IMR-90 (cell line): ENCODE measurements around the gene TACC2. TPM values are rescaled to one million over a fixed set of nuclear protein-coding genes. Genes with fewer than 3 reads are reported as not detected.

Source experiments
- ATAC-seq: fragments of 200-7000 bp; cut with Tn5 transposase; 2 replicates; pipeline ENCODE4 v1.9.1; 2020; ENCODE audit warnings: low read depth, mild to moderate bottlenecking, moderate library complexity
- BruUV-seq: library from RNA; stranded (reverse); fragments of 400-500 nt; replicated peaks from 2 replicates; lab custom pipeline; 2021; lab: Mats Ljungman, UMichigan
- CTCF ChIA-PET: fragments of 300-600 bp; formaldehyde crosslinking; extraction: SDS; loops from one replicate; lab custom pipeline; 2021; ENCODE audit warnings: antibody characterized with exemption; lab: Yijun Ruan, JAX
- POLR2A ChIA-PET: fragments of 300-600 bp; sonication (Branson Sonifier 250); formaldehyde crosslinking; loops from one replicate; lab custom pipeline; 2022; ENCODE audit warnings: antibody characterized with exemption; ENCODE audit not compliant: unreplicated experiment; lab: Charles Lee
- DNase-seq: peaks from one replicate; pipeline ENCODE4 v3.0.0; 2013
- H2AFZ ChIP-seq: replicated peaks from 2 replicates; pipeline ENCODE3; 2013; ENCODE audit warnings: low read length, mild to moderate bottlenecking; ENCODE audit not compliant: poor library complexity
- H2AK5ac ChIP-seq: 2 replicates; pipeline ENCODE4 v1.6.1; 2013; ENCODE audit warnings: low read depth, low read length, inconsistent platforms
- H2AK9ac ChIP-seq: replicated peaks from 2 replicates; pipeline ENCODE3; 2013; ENCODE audit warnings: mild to moderate bottlenecking, low read depth, low read length, moderate library complexity; ENCODE audit not compliant: poor library complexity
- H2BK120ac ChIP-seq: 2 replicates; pipeline ENCODE4 v1.6.1; 2013; ENCODE audit warnings: low read depth, low read length, inconsistent platforms
- H2BK15ac ChIP-seq: 3 replicates; pipeline ENCODE4 v1.6.1; 2013; ENCODE audit warnings: low read depth, low read length, inconsistent platforms
- H2BK20ac ChIP-seq: 2 replicates; pipeline ENCODE4 v1.6.1; 2013; ENCODE audit warnings: low read depth, mild to moderate bottlenecking, inconsistent platforms, low read length, moderate library complexity
- H2BK5ac ChIP-seq: 2 replicates; pipeline ENCODE4 v1.6.1; 2013; ENCODE audit warnings: mild to moderate bottlenecking, low read depth, low read length, inconsistent platforms; ENCODE audit not compliant: poor library complexity, severe bottlenecking
- H3K14ac ChIP-seq: replicated peaks from 2 replicates; pipeline ENCODE4 v1.6.1; 2013; ENCODE audit warnings: low read depth, low read length, inconsistent platforms
- H3K18ac ChIP-seq: 2 replicates; pipeline ENCODE4 v1.6.1; 2013; ENCODE audit warnings: low read depth, low read length, control low read depth
- H3K23ac ChIP-seq: 2 replicates; pipeline ENCODE4 v1.6.1; 2013; ENCODE audit warnings: low read depth, low read length, inconsistent platforms
- H3K27ac ChIP-seq: 2 replicates; pipeline ENCODE4 v1.5.1; 2013; ENCODE audit warnings: mild to moderate bottlenecking, control low read depth, low read length; ENCODE audit not compliant: insufficient read depth
- H3K27me3 ChIP-seq: 2 replicates; pipeline ENCODE4 v1.6.1; 2013; ENCODE audit warnings: low read length; ENCODE audit not compliant: control insufficient read depth, insufficient read depth
- H3K36me3 ChIP-seq: 2 replicates; pipeline ENCODE4 v1.6.1; 2013; ENCODE audit warnings: low read length, mixed read lengths; ENCODE audit not compliant: control insufficient read depth, insufficient read depth
- H3K4ac ChIP-seq: 2 replicates; pipeline ENCODE4 v1.6.1; 2013; ENCODE audit warnings: low read depth, low read length, inconsistent platforms
- H3K4me1 ChIP-seq: 2 replicates; pipeline ENCODE4 v1.6.1; 2013; ENCODE audit warnings: low read length, mixed read lengths; ENCODE audit not compliant: control insufficient read depth, insufficient read depth
- H3K4me2 ChIP-seq: 2 replicates; pipeline ENCODE4 v1.6.1; 2013; ENCODE audit warnings: low read depth, mild to moderate bottlenecking, control low read depth, low read length, moderate library complexity
- H3K4me3 ChIP-seq: 2 replicates; pipeline ENCODE4 v1.5.1; 2013; ENCODE audit warnings: low read depth, mild to moderate bottlenecking, control low read depth, low read length, moderate library complexity; ENCODE audit not compliant: insufficient read depth
- H3K56ac ChIP-seq: 2 replicates; pipeline ENCODE4 v1.6.1; 2013; ENCODE audit warnings: low read length, inconsistent platforms; ENCODE audit not compliant: insufficient read depth; ENCODE audit errors: extremely low read depth
- H3K79me1 ChIP-seq, 2 experiments: 2 replicates each; pipeline ENCODE4 v1.6.1; 2013; ENCODE audit warnings: low read length in 2 of 2, inconsistent platforms in 1 of 2, low read depth in 1 of 2
- H3K9ac ChIP-seq: 2 replicates; pipeline ENCODE4 v1.6.1; 2013; ENCODE audit warnings: low read depth, low read length, control low read depth
- H3K9me1 ChIP-seq: 2 replicates; pipeline ENCODE4 v1.6.1; 2013; ENCODE audit warnings: low read length, inconsistent platforms; ENCODE audit not compliant: insufficient read depth
- H3K9me3 ChIP-seq: 2 replicates; pipeline ENCODE4 v1.6.1; 2013; ENCODE audit warnings: low read length; ENCODE audit not compliant: control insufficient read depth, insufficient read depth
- H4K20me1 ChIP-seq: 2 replicates; pipeline ENCODE4 v1.6.1; 2013; ENCODE audit warnings: low read length, inconsistent platforms; ENCODE audit not compliant: insufficient read depth
- H4K5ac ChIP-seq: 2 replicates; pipeline ENCODE4 v1.6.1; 2013; ENCODE audit warnings: mild to moderate bottlenecking, low read depth, low read length, control low read depth
- H4K8ac ChIP-seq, 2 experiments: 2 replicates each; pipeline ENCODE4 v1.6.1; 2013; ENCODE audit warnings: low read depth in 2 of 2, low read length in 2 of 2, control low read depth in 1 of 2, inconsistent platforms in 1 of 2
- H4K91ac ChIP-seq: 2 replicates; pipeline ENCODE4 v1.6.1; 2013; ENCODE audit warnings: low read depth, low read length, inconsistent platforms; ENCODE audit not compliant: insufficient read depth
- BHLHE40 ChIP-seq: fragments of 150-350 bp; IDR thresholded peaks from 2 replicates; pipeline ENCODE4 v1.6.1; 2016; ENCODE audit warnings: mild to moderate bottlenecking, low read depth, low read length
- CEBPB ChIP-seq: IDR thresholded peaks from 2 replicates; pipeline ENCODE4 v1.6.1; 2012; ENCODE audit warnings: low read depth, low read length, improper control_type of control experiment
- CHD1 ChIP-seq: IDR thresholded peaks from 2 replicates; pipeline ENCODE4 v1.6.1; 2012; ENCODE audit warnings: low read depth, low read length, improper control_type of control experiment
- CTCF ChIP-seq: conservative IDR thresholded peaks from 2 replicates; pipeline ENCODE4 v1.5.1; 2012; ENCODE audit warnings: mild to moderate bottlenecking, low read depth, low read length, improper control_type of control experiment
- FOS ChIP-seq: fragments of 150-350 bp; IDR thresholded peaks from 2 replicates; pipeline ENCODE4 v1.6.1; 2016; ENCODE audit warnings: low read depth, low read length
- MXI1 ChIP-seq: IDR thresholded peaks from 2 replicates; pipeline ENCODE4 v1.6.1; 2012; ENCODE audit warnings: low read depth, mild to moderate bottlenecking, low read length, moderate library complexity, borderline replicate concordance
- NFE2L2 ChIP-seq: fragments of 150-350 bp; IDR thresholded peaks from 2 replicates; pipeline ENCODE4 v1.6.1; 2016; ENCODE audit warnings: low read depth, mild to moderate bottlenecking, low read length
- POLR2A ChIP-seq: IDR thresholded peaks from 2 replicates; pipeline ENCODE4 v1.6.1; 2012; ENCODE audit warnings: mild to moderate bottlenecking, low read depth, low read length
- RCOR1 ChIP-seq: IDR thresholded peaks from 2 replicates; pipeline ENCODE4 v1.6.1; 2012; ENCODE audit warnings: mild to moderate bottlenecking, low read length, improper control_type of control experiment; ENCODE audit not compliant: insufficient replicate concordance
- RFX5 ChIP-seq: IDR thresholded peaks from 2 replicates; pipeline ENCODE4 v1.8.0; 2012; ENCODE audit warnings: low read depth, mild to moderate bottlenecking, low read length, moderate library complexity
- SMC3 ChIP-seq: fragments of 150-350 bp; IDR thresholded peaks from 2 replicates; pipeline ENCODE4 v1.6.1; 2016; ENCODE audit warnings: low read depth, mild to moderate bottlenecking, antibody characterized with exemption, low read length, moderate library complexity
- USF2 ChIP-seq: fragments of 150-350 bp; IDR thresholded peaks from 2 replicates; pipeline ENCODE4 v1.6.1; 2017; ENCODE audit warnings: mild to moderate bottlenecking, antibody characterized with exemption, low read length, low read depth
- WGBS, 2 experiments: methylation state at CpG; one replicate each; pipeline versions ENCODE4 v1.1.5 to v1.1.7; 2013; ENCODE audit warnings: missing lambda C conversion rate in 2 of 2; ENCODE audit not compliant: insufficient read length in 1 of 2; ENCODE audit errors: extremely low coverage in 2 of 2; 5-methylcytosine and 5-hydroxymethylcytosine counted together
- dilution Hi-C: fragments of 300-500 bp; cut with HindIII; formaldehyde crosslinking; loops from one replicate; pipeline ENCODE4 v1.14.3; 2018; ENCODE audit warnings: low sequenced_read_pairs; ENCODE audit not compliant: unreplicated experiment
- in situ Hi-C: fragments of 300-500 bp; cut with MboI; formaldehyde crosslinking; loops from 3 replicates; pipeline ENCODE4 v1.14.3; 2019; ENCODE audit warnings: low sequenced_read_pairs, inconsistent platforms, mixed read lengths
- intact Hi-C: fragments of 100-400 bp; cut with micrococcal nuclease; formaldehyde crosslinking; loops from 2 replicates; pipeline ENCODE4 v1.10.0; 2022
- polyA plus RNA-seq, 3 experiments: library from polyadenylated mRNA; depleted of rRNA; stranded (reverse); fragments of >200 nt; gene quantifications; 2 replicates each; pipeline ENCODE4 v1.2.3, GENCODE V29; 2012; ENCODE audit warnings: low replicate concordance in 1 of 3
- total RNA-seq: library from RNA; depleted of rRNA; stranded (reverse); fragments of >200 nt; gene quantifications from 2 replicates; pipeline ENCODE4 v1.2.3, GENCODE V29; 2012
- TF ChIP-seq, protein P1 (sequence below): fragments of 150-350 bp; IDR thresholded peaks from 2 replicates; pipeline ENCODE4 v1.6.1; 2016; ENCODE audit warnings: low read depth, mild to moderate bottlenecking, low read length, moderate library complexity, borderline replicate concordance

TACC2 gene
- total and polyA plus RNA-seq, 2 of the 4 experiments (the other 2 are of a cell fraction): 2.9 to 15.4 TPM

GRCh38 chr10:122053314-122053713, 64.4 kb downstream of the TACC2 start:
- in situ Hi-C loops: no loop called here

More at GRCh38 chr10:122053314-122053713, 64.4 kb downstream of the TACC2 start:
- no TSS peak for BruUV-seq
- no peak overlapping the region for H2AK9ac ChIP-seq
- no peak overlapping the region for H4K8ac ChIP-seq
- H3K27me3 ChIP-seq: no peaks in the 10 kb centered on the region
- H2AFZ ChIP-seq: no peak overlapping the region
- no peaks in the 10 kb centered on the region for H3K79me1 ChIP-seq
- H3K9me3 ChIP-seq: no peaks in the 10 kb centered on the region
- H3K14ac ChIP-seq: no peak overlapping the region
- dilution Hi-C loops (no loop called here), intact Hi-C loops (loop anchor here (5.0 to 10.0 kb wide), 4 partner anchors 126 to 511 kb away; partner anchors contain the start of genes ATE1 and DMBT1)
- WGBS, 2 experiments: no CpG with 5 or more reads among the region's 8 CpGs
- TF ChIP-seq, protein P1, sequence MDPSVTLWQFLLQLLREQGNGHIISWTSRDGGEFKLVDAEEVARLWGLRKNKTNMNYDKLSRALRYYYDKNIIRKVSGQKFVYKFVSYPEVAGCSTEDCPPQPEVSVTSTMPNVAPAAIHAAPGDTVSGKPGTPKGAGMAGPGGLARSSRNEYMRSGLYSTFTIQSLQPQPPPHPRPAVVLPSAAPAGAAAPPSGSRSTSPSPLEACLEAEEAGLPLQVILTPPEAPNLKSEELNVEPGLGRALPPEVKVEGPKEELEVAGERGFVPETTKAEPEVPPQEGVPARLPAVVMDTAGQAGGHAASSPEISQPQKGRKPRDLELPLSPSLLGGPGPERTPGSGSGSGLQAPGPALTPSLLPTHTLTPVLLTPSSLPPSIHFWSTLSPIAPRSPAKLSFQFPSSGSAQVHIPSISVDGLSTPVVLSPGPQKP: no peak
- no peak for TF ChIP-seq NFE2L2
- TF ChIP-seq SMC3: no peak
- TF ChIP-seq CEBPB: no peak
- TF ChIP-seq BHLHE40: no peak
- TF ChIP-seq POLR2A: no peak
- no peak for TF ChIP-seq RFX5
- no peak for TF ChIP-seq FOS
- TF ChIP-seq RCOR1: no peak
- TF ChIP-seq USF2: no peak
- TF ChIP-seq MXI1: no peak
- TF ChIP-seq CHD1: no peak
- no peak for TF ChIP-seq CTCF
- no peak overlapping the region for H4K91ac ChIP-seq
- H3K18ac ChIP-seq: no peak overlapping the region
- H2BK120ac ChIP-seq: no peak overlapping the region
- no peak overlapping the region for H2BK15ac ChIP-seq
- H4K5ac ChIP-seq: no peak overlapping the region
- no peaks in the 10 kb centered on the region for H3K36me3 ChIP-seq
- no peak for DNase-seq
- H3K4me2 ChIP-seq: no peak overlapping the region
- ATAC-seq: no peak
- H3K4me1 ChIP-seq: no peaks in the 10 kb centered on the region
- no peaks in the 10 kb centered on the region for H4K20me1 ChIP-seq
- no peak overlapping the region for H2BK20ac ChIP-seq
- H2AK5ac ChIP-seq: no peak overlapping the region
- H2BK5ac ChIP-seq: no peak overlapping the region
- H3K56ac ChIP-seq: no peak overlapping the region
- H3K23ac ChIP-seq: no peak overlapping the region
- H3K27ac ChIP-seq: no peak overlapping the region
- POLR2A ChIA-PET: no interaction called here
- CTCF ChIA-PET: no interaction called here
- peaks cover 5% of the 10 kb centered on the region; the same call in 1 of the 2 replicates for H3K9me1 ChIP-seq
- H3K9ac ChIP-seq: no peak overlapping the region
- H3K4ac ChIP-seq: no peak overlapping the region
- no peak overlapping the region for H3K4me3 ChIP-seq
